ENCODE results near the gene SSH3. TPM values are rescaled to one million over a fixed set of nuclear protein-coding genes. Genes with fewer than 3 reads are reported as not detected.

The SSH3 gene
- total and polyA plus RNA-seq, 2 of the 4 experiments (the other 2 are of a cell fraction), result 7.3 to 26.7 TPM

- Histone ChIP-seq H3K4me1 (ENCODE audit: control insufficient read depth, insufficient read depth, low read length) (peaks cover 35% of the 10 kb centered on the region), H3K4me3 (ENCODE audit: insufficient read depth, low read depth, low read length) (no peak overlapping the region), H3K9me3 (ENCODE audit: control insufficient read depth, insufficient read depth, low read length) (no peaks in the 10 kb centered on the region), H3K18ac (ENCODE audit: low read depth, low read length) (no peak overlapping the region), H3K27ac (ENCODE audit: insufficient read depth, low read length) (peak overlapping the region; percentile 16; the same call in 1 of the 2 replicates), H3K9me1 (ENCODE audit: insufficient read depth, low read length) (peaks cover 17% of the 10 kb centered on the region), H2AFZ (replicated peaks; ENCODE audit: low read length, poor library complexity) (no peak overlapping the region), H2BK5ac (ENCODE audit: low read depth, low read length, poor library complexity, severe bottlenecking) (peak overlapping the region; percentile 74), H2AK9ac (replicated peaks; ENCODE audit: low read depth, low read length, poor library complexity) (peak overlapping the region; percentile 65), H3K27me3 (ENCODE audit: control insufficient read depth, insufficient read depth, low read length) (no peaks in the 10 kb centered on the region), H2BK15ac (ENCODE audit: low read depth, low read length) (peak overlapping the region; percentile 60; the same call in 1 of the 3 replicates), H3K14ac (replicated peaks; ENCODE audit: low read depth, low read length) (0 out of 2 replicates have a peak overlapping the region, but pooled peaks have one; percentile 38), H2BK20ac (ENCODE audit: low read depth, low read length) (peak overlapping the region; percentile 35; the same call in 1 of the 2 replicates), H3K9ac (ENCODE audit: low read depth, low read length) (peak overlapping the region; percentile 34), H3K56ac (ENCODE audit: extremely low read depth, insufficient read depth, low read length) (no peak overlapping the region), H2AK5ac (ENCODE audit: low read depth, low read length) (peak overlapping the region; percentile 72), H3K23ac (ENCODE audit: low read depth, low read length) (peak overlapping the region; percentile 65; the same call in 1 of the 2 replicates), H3K4ac (ENCODE audit: low read depth, low read length) (peak overlapping the region; percentile 82; the same call in 1 of the 2 replicates), H4K20me1 (ENCODE audit: insufficient read depth, low read length) (peaks cover 3% of the 10 kb centered on the region; the same call in 1 of the 2 replicates), H4K91ac (ENCODE audit: insufficient read depth, low read depth, low read length) (peak overlapping the region; percentile 71; the same call in 1 of the 2 replicates), H4K5ac (ENCODE audit: low read depth, low read length) (peak overlapping the region; percentile 27; the same call in 1 of the 2 replicates), H2BK120ac (ENCODE audit: low read depth, low read length) (0 out of 2 replicates have a peak overlapping the region, but pooled peaks have one; percentile 24), H4K8ac (ENCODE audit: low read depth in 2 of 2, low read length in 2 of 2) (peak overlapping the region; percentile 62 to 84; a peak in 3 of 4 replicates), H3K79me1 (ENCODE audit: low read depth in 1 of 2, low read length in 2 of 2) (peaks cover 11 to 40% of the 10 kb centered on the region in 2 experiments; a peak in 3 of 4 replicates), H3K4me2 (ENCODE audit: low read depth, low read length) (peak overlapping the region; percentile 13; the same call in 1 of the 2 replicates), H3K36me3 (ENCODE audit: control insufficient read depth, insufficient read depth, low read length) (peaks cover 2% of the 10 kb centered on the region; the same call in 1 of the 2 replicates)
- TF ChIP-seq POLR2A (IDR thresholded peaks at IDR 0.05; ENCODE audit: low read depth, low read length), result no peak
- TF ChIP-seq, protein P1, sequence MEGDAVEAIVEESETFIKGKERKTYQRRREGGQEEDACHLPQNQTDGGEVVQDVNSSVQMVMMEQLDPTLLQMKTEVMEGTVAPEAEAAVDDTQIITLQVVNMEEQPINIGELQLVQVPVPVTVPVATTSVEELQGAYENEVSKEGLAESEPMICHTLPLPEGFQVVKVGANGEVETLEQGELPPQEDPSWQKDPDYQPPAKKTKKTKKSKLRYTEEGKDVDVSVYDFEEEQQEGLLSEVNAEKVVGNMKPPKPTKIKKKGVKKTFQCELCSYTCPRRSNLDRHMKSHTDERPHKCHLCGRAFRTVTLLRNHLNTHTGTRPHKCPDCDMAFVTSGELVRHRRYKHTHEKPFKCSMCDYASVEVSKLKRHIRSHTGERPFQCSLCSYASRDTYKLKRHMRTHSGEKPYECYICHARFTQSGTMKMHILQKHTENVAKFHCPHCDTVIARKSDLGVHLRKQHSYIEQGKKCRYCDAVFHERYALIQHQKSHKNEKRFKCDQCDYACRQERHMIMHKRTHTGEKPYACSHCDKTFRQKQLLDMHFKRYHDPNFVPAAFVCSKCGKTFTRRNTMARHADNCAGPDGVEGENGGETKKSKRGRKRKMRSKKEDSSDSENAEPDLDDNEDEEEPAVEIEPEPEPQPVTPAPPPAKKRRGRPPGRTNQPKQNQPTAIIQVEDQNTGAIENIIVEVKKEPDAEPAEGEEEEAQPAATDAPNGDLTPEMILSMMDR (conservative IDR thresholded peaks at IDR 0.05; ENCODE audit: low read depth, low read length), result no peak
- no peak for TF ChIP-seq SMC3 (IDR thresholded peaks at IDR 0.05; ENCODE audit: low read depth, low read length)
- TF ChIP-seq MXI1 (IDR thresholded peaks at IDR 0.05; ENCODE audit: borderline replicate concordance, low read depth, low read length), result no peak
- TF ChIP-seq MAFK (IDR thresholded peaks at IDR 0.05; ENCODE audit: low read depth, low read length), result no peak
- TF ChIP-seq RFX5 (IDR thresholded peaks at IDR 0.05; ENCODE audit: low read depth, low read length), result no peak
- no peak for TF ChIP-seq RCOR1 (IDR thresholded peaks at IDR 0.05; ENCODE audit: insufficient replicate concordance, low read length)
- DNase-seq (peak; percentile 71), ATAC-seq (ENCODE audit: low read depth) (no peak)
- ChIA-PET POLR2A (ENCODE audit: unreplicated experiment) (no interaction called here), CTCF (interaction anchor here (0.5 to 10.1 kb wide), 4 partner anchors 10 to 111 kb away, joined by 3 to 128 read pairs (median 8); no protein-coding TSS in a partner anchor)
- dilution Hi-C loops (cut with HindIII; ENCODE audit: low sequenced_read_pairs, unreplicated experiment) (no loop called here), in situ Hi-C loops (cut with MboI; ENCODE audit: low sequenced_read_pairs) (no loop called here), intact Hi-C loops (cut with micrococcal nuclease) (loop anchor here (1.0 to 2.0 kb wide), 2 partner anchors 13 to 24 kb away; no protein-coding TSS in a partner anchor)
- no TSS peak for BruUV-seq (replicated peaks)
- 71 to 100% methylated on average over 1 to 3 of the region's 12 CpGs for WGBS, 2 experiments (ENCODE audit: extremely low coverage in 2 of 2, insufficient read length in 1 of 2)
Measured at GRCh38 chr11:67357831-67358670, 54.7 kb downstream of the SSH3 start.
